Activated naive CD8-positive, alpha-beta T cell treated with anti-CD3 and anti-CD28 coated beads for 36 hours (primary cell): ENCODE results near the gene TFF2. TPM values are rescaled to one million over a fixed set of nuclear protein-coding genes. Genes with fewer than 3 reads are reported as not detected.

Experiments used
- DNase-seq: peaks from one replicate; pipeline ENCODE4 v3.0.0; 2021
- H3K27ac Mint-ChIP-seq: one replicate; pipeline ENCODE4 v1.8.0; 2022; ENCODE audit warnings: mild to moderate bottlenecking, moderate library complexity, mixed read lengths
- H3K27me3 Mint-ChIP-seq: one replicate; pipeline ENCODE4 v1.8.0; 2022; ENCODE audit warnings: mild to moderate bottlenecking, mixed read lengths
- H3K36me3 Mint-ChIP-seq: one replicate; pipeline ENCODE4 v1.8.0; 2021; ENCODE audit warnings: mild to moderate bottlenecking, mixed read lengths
- H3K4me1 Mint-ChIP-seq: one replicate; pipeline ENCODE4 v1.8.0; 2021; ENCODE audit warnings: mixed read lengths
- H3K4me3 Mint-ChIP-seq: one replicate; pipeline ENCODE4 v1.8.0; 2022; ENCODE audit warnings: mild to moderate bottlenecking, moderate library complexity, mixed read lengths
- H3K9me3 Mint-ChIP-seq: one replicate; pipeline ENCODE4 v1.8.0; 2022; ENCODE audit warnings: mixed read lengths
- total RNA-seq, 2 experiments: library from RNA; stranded (reverse); gene quantifications; one replicate each; pipeline ENCODE4 v1.2.3, GENCODE V29; 2021

The TFF2 gene
- total RNA-seq, 2 experiments from 2014 or later = not detected

GRCh38 chr21:42317341-42317741, 33.5 kb downstream of the TFF2 start:
- Mint-ChIP-seq H3K36me3 (no peaks in the 10 kb centered on the region), H3K9me3 (no peaks in the 10 kb centered on the region)
- DNase-seq = no peak

DNA sequence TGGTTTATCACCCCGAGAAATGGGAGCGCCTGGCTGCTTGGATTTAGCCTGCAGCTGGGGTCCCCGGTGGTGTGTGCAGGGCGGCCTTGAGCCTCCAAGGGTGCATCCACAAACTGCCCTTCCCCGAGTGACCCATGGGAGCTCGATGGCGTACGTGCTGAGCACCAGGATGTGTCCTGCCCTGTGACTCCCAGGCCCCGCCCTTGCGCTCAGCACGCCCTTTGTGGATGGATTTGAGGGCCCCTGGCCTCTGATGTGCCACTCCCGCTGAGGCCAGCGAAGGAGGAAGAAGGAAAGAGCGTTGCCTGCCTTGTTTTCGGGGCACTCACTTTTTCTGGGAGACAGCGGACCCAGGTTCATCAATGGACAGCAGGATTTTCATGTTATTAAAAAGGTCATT, 33.9 kb downstream of the TFF2 start:
- DNase-seq = no peak
- H3K36me3 Mint-ChIP-seq = no peaks in the 10 kb centered on the region
- no peaks in the 10 kb centered on the region for H3K27me3 Mint-ChIP-seq
- no peak overlapping the region for H3K4me3 Mint-ChIP-seq
- H3K4me1 Mint-ChIP-seq = peaks cover 5% of the 10 kb centered on the region
- H3K27ac Mint-ChIP-seq = no peak overlapping the region
- H3K9me3 Mint-ChIP-seq = no peaks in the 10 kb centered on the region

More at GRCh38 chr21:42317341-42317741, 33.5 kb downstream of the TFF2 start:
- Mint-ChIP-seq H3K4me1 (peaks cover 5% of the 10 kb centered on the region), H3K27me3 (no peaks in the 10 kb centered on the region), H3K4me3 (no peak overlapping the region), H3K27ac (no peak overlapping the region)

- Mint-ChIP-seq H3K27ac (no peak within 1 kb of the TSS), H3K4me3 (no peak within 1 kb of the TSS), H3K9me3 (no peaks in the 10 kb centered on the region), H3K36me3 (no peaks in the 10 kb centered on the region), H3K4me1 (peaks cover 5% of the 10 kb centered on the region), H3K27me3 (no peaks in the 10 kb centered on the region)
- DNase-seq = no peak
Measured at GRCh38 chr21:42315296-42315891, 35.4 kb downstream of the TFF2 start, which contains the start of gene TFF3. TSS of gene TFF3 (minus strand) at chr21:42315409. CDS start at chr21:42315374, 35 bp downstream.

- DNase-seq = no peak
- Mint-ChIP-seq H3K4me3 (no peak overlapping the region), H3K27ac (no peak overlapping the region), H3K4me1 (peaks cover 5% of the 10 kb centered on the region), H3K27me3 (no peaks in the 10 kb centered on the region), H3K36me3 (no peaks in the 10 kb centered on the region), H3K9me3 (no peaks in the 10 kb centered on the region)
Measured at GRCh38 chr21:42314616-42315295, 36.0 kb downstream of the TFF2 start.

DNA sequence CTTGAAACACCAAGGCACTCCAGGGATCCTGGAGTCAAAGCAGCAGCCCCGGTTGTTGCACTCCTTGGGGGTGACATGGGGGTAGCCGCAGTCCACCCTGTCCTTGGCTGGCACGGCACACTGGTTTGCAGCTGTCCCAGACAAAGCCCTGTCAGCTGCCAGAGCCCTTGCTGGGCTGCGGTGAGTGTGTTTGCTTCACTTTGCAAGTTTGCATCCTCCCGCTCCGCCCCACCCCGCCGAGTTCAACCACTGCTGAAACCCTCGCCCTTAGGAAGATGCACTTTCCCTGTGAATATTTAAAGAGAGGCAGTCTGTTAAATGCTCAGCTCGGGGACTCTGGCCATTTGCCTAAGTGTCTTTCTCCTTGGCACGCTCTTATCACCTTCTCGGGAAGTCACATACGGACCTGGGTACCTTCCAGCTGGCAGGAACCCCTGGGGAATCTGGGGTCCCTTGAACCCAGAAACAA, 37.3 kb downstream of the TFF2 start:
- Mint-ChIP-seq H3K27me3 (no peaks in the 10 kb centered on the region), H3K4me3 (no peak overlapping the region), H3K4me1 (peaks cover 3% of the 10 kb centered on the region), H3K36me3 (no peaks in the 10 kb centered on the region), H3K27ac (no peak overlapping the region), H3K9me3 (no peaks in the 10 kb centered on the region)
- DNase-seq = no peak

DNA sequence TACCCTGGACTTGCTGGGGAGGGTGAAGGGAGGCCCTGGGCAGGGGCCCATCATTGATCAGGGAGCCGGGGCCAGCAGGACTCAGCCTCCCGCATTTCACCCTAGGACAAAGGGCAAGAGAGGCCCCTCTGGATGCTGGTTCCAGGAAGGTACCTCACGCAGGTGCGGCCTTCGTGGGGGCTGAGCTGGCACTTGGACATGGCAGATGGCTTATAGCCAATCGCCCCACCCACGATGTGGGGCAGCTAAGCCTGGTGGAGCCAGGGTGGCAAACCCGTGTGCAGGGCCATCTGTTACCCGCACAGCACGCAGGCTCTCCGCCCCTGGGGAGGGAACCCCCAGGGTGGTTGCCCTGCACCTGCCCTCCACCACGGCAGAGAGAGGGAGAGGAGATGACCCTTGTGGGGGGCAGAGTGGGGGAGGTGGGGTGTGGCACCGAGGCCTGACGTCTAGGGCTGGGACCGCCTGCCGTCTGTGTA, 38.1 kb downstream of the TFF2 start:
- Mint-ChIP-seq H3K27ac (no peak overlapping the region), H3K36me3 (no peaks in the 10 kb centered on the region), H3K9me3 (no peaks in the 10 kb centered on the region), H3K4me1 (peaks cover 3% of the 10 kb centered on the region), H3K4me3 (no peak overlapping the region), H3K27me3 (no peaks in the 10 kb centered on the region)
- no peak for DNase-seq

DNA sequence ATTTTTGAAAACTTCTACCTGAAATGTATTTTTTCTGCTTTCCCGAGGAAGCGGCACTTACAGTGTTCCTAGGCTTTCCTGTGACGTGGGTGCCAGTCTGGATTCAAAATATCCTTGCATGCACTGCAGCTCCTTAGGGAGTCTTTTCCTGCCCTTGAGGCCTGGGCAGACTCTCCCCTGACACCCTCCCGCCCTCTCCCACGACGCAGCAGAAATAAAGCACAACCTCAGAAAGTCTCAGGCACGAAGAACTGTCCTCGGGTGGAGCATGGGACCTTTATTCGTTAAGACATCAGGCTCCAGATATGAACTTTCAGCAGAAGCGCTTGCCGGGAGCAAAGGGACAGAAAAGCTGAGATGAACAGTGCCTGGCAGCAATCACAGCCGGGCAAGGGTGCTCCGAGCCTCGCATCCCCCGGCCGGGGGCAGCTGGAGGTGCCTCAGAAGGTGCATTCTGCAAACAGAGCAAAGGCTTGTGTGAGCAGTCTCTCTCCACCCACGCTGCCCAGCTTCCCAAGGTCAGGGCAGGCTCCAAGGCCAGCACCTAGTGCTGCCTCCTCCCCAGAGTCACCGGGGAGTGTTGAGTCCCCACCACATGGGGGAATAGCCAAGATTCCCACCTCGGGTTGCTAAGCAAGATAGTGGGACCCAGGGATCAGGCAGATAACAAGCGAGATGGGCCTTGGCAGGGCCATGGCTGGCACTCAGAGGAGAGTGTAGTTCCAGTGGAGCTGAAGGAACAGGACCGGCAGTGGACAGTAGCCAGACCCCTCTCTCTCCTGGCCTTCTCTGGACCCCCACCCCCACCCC, 38.8 kb downstream of the TFF2 start:
- H3K27ac Mint-ChIP-seq = no peak overlapping the region
- H3K4me1 Mint-ChIP-seq = peaks cover 3% of the 10 kb centered on the region
- DNase-seq = no peak
- no peaks in the 10 kb centered on the region for H3K27me3 Mint-ChIP-seq
- H3K4me3 Mint-ChIP-seq = no peak overlapping the region
- H3K9me3 Mint-ChIP-seq = no peaks in the 10 kb centered on the region
- H3K36me3 Mint-ChIP-seq = no peaks in the 10 kb centered on the region

DNA sequence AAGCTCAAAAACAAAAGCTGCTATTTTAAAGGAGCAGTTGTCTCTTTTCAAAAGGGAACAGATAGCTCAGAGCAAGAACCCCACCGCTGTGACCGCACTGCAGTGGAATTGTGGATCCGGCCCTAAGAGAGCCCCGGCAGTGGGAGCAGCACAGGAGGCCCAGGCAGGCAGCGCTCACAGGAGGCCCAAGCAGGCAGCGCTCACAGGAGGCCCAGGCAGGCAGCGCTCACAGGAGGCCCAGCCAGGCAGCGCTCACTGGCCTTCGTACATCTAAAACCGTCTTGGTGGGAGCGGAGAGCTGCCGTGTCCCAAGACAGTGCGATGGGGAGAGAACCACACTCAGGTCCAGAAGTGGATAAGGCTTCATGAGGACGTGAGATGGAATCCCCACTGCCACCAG, 39.6 kb downstream of the TFF2 start:
- H3K9me3 Mint-ChIP-seq = no peaks in the 10 kb centered on the region
- no peak overlapping the region for H3K27ac Mint-ChIP-seq
- DNase-seq = no peak
- peaks cover 9% of the 10 kb centered on the region for H3K4me1 Mint-ChIP-seq
- no peaks in the 10 kb centered on the region for H3K27me3 Mint-ChIP-seq
- no peak overlapping the region for H3K4me3 Mint-ChIP-seq
- no peaks in the 10 kb centered on the region for H3K36me3 Mint-ChIP-seq

DNA sequence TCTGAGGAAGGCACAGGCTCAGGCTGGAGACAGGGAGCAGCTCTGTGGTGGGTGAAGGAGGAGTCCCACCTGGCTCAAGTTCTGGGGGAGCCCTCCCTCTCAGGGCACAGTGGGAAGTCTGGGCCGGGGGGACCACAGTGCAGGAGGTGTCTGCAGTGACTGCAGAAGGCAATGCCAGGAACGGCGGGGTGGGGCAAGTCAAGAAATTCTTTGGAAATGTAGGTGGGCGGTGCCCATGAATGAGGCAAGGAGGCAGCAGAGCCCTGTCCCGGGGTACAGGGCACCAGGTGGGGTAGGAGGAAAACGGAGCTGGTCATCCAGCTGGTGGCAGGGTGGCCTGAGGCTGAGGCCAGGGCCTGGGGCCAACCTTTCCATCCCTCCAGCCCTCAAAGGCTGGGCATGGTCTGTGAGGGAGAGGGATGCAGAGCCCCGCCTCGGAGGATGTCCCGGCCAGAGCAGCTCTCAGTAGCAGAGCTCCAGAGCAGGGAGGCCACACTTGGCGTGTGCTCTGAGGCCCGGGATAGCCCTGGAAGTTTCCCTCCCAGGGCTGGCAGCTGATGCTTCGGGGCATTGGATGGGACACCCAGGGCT, 40.3 kb downstream of the TFF2 start:
- Mint-ChIP-seq H3K27me3 (no peaks in the 10 kb centered on the region), H3K9me3 (no peaks in the 10 kb centered on the region), H3K27ac (no peak overlapping the region), H3K4me3 (no peak overlapping the region), H3K36me3 (no peaks in the 10 kb centered on the region), H3K4me1 (peaks cover 9% of the 10 kb centered on the region)
- DNase-seq = no peak

GRCh38 chr21:42309753-42310213, 41.0 kb downstream of the TFF2 start:
- Mint-ChIP-seq H3K4me3 (no peak overlapping the region), H3K27me3 (no peaks in the 10 kb centered on the region), H3K4me1 (peaks cover 9% of the 10 kb centered on the region), H3K27ac (no peak overlapping the region), H3K36me3 (no peaks in the 10 kb centered on the region), H3K9me3 (no peaks in the 10 kb centered on the region)
- peak; percentile 70 for DNase-seq

DNA sequence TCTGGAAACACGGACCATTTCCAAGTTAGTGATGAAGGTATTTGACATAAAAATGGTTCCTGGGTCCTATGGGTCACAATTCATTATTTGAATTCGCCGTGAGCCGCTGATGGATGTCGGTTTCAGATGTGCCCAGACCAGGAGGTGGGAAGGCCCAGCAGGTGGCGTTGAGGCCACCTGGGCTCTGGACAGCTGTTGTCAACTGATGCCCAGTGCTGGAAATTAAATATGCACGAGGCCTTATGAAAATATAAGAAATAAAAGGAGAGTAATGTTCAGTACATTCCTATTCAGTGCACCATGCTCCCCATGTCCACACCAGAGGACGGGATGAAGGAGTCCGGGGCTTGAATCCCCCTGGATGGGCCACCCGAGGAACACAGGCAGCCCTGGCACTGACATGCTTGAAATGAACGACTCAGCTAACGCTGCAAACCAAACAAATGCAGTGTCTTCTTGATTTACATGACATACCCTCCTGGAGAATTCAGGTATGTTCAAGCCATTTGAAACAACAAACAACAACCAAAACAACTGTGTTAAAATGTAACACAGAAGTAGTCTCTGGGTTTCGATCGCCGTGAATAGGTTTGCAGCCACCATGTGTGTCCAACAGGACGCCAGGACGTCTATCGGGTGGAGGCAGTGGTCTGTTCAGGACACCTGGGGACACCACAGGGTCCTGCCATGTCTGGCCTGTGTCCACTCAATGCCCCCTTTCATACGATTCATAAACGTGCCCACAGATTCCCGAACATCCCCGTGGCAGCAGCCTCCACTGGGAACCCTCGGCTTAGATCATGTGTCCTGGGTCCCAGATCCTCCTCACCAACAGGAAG, 41.7 kb downstream of the TFF2 start:
- Mint-ChIP-seq H3K27me3 (no peaks in the 10 kb centered on the region), H3K27ac (no peak overlapping the region)

DNA sequence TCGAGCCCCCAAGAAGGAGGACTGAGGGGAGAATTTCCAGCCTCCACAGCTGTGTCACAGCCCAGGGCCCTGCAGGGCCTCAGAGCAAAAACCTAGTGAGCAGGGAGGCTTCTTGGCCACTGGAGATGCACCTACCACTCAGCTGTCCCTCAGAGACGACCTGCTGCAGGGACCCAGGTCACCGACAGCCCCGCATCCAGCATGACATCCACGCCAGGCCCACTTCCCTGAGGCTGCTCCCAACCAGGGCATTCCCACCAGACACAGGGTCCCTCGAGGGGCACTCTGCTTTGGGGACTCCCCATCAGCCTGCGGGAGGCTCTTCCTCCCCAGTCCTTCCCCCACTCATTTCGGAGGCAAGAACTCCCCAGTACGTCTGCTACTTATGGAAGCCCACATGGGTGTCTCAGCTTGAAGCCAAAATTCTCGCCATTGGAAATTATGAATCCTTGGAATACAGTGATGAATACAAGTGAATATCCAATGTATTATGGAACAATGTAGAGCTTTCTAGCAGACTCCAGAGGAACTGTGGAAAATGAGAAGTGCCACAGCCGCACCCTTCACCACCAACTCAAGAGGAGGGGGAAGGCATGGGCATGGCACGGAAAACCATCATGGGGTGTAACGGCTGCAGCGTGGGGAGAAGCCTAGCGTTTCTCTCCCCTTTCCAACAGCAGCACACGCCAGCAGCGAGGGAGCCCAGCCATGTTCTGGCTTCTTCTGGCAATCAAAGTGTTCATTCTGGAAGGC, 42.5 kb downstream of the TFF2 start:
- peaks cover 9% of the 10 kb centered on the region for H3K4me1 Mint-ChIP-seq
- H3K9me3 Mint-ChIP-seq = no peaks in the 10 kb centered on the region
- no peak for DNase-seq
- no peaks in the 10 kb centered on the region for H3K27me3 Mint-ChIP-seq
- no peak overlapping the region for H3K4me3 Mint-ChIP-seq
- H3K36me3 Mint-ChIP-seq = no peaks in the 10 kb centered on the region
- H3K27ac Mint-ChIP-seq = no peak overlapping the region

More for the DNA sequence above, 41.7 kb downstream of the TFF2 start:
- Mint-ChIP-seq H3K36me3 (no peaks in the 10 kb centered on the region), H3K4me3 (no peak overlapping the region), H3K4me1 (peaks cover 9% of the 10 kb centered on the region), H3K9me3 (no peaks in the 10 kb centered on the region)
- no peak for DNase-seq

DNA sequence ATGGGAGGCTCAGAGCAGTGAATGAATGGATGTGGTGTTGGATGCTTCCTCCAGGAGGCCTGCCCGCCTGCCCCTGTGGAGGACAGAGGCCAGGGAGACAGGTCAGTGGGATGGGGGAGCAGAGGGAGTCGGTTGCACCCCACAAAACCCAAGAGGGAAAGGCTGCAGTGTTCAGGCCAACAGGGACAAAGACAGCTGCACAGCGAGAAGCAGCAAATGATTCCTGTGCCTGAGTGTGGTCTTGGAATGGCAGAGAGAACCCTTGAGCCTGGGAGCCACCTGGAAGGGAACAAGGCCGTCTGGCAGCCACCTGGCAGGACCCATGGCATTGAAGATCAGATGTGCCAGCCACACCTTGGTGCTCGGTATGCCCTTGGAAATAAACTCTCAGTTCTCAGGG, 43.7 kb downstream of the TFF2 start:
- Mint-ChIP-seq H3K27ac (no peak overlapping the region), H3K9me3 (no peaks in the 10 kb centered on the region), H3K27me3 (no peaks in the 10 kb centered on the region), H3K4me1 (peaks cover 9% of the 10 kb centered on the region), H3K36me3 (no peaks in the 10 kb centered on the region), H3K4me3 (no peak overlapping the region)
- DNase-seq = no peak
